Amygdala (tissue), 56 donors: Measurements from ENCODE around the gene THUMPD1.
"Not testable (repeated sequence)": the region's sequence is repeated elsewhere in the genome, so short reads cannot be mapped to it uniquely, and the experiment has no call there.

Experiments used
- DNase-seq, 56 donors: peaks; one replicate each; lab custom pipeline; 2025; lab: John Stamatoyannopoulos, UW

The THUMPD1 gene

DNA sequence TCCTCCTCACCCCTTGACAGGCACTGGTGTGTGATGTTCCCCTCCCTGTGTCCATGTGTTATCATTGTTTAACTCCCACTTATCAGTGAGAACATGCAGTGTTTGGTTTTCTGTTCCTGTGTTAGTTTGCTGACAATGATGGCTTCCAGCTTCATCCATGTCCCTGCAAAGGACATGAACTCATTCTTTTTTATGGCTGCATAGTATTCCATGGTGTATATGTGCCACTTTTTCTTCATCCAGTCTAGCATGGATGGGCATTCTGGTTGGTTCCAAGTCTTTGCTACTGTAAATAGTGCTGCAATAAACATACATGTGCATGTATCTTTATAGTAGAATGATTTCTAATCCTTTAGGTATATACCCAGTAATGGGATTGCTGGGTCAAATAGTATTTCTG is 39.9 kb downstream of the THUMPD1 start:
- not testable (repeated sequence) for DNase-seq

DNA sequence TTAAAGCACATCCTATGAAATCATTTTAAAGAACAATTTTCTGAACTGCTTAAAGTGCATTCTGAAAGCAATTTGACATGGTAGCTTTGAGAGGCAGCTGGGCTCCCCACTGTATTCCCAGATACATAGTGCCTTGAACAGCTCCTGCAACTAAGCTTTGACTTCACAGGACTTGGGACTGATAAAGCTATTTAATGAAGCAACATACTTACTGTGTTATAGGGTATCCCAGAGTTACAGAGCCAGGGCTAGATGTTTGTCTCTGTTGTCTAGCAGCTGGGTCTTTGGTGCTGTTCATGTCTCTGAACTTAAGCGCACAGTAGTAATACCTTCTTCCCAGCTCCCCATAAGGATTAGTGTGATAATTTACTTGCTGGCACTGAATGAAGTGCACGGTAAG is 45.0 kb downstream of the THUMPD1 start:
- no peak for DNase-seq

DNA sequence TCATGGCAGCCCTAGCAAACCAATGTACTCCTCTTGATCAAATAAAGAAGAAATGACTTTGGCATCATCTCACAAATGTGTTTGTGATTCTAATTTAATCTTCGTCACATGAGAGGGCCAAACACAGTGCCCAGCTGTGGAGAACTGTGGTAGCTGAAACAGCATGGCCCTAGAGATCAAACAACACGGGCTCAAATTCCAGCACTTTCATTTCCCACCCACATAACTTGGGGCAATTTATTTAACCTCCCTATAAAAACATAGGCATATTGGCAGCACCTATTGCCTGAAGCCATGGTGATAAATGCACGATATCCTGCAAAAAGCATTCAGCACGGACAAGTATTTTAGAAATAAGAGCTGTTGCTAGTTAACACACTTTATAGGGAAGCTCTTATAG is 46.6 kb downstream of the THUMPD1 start:
- DNase-seq, result no peak

DNA sequence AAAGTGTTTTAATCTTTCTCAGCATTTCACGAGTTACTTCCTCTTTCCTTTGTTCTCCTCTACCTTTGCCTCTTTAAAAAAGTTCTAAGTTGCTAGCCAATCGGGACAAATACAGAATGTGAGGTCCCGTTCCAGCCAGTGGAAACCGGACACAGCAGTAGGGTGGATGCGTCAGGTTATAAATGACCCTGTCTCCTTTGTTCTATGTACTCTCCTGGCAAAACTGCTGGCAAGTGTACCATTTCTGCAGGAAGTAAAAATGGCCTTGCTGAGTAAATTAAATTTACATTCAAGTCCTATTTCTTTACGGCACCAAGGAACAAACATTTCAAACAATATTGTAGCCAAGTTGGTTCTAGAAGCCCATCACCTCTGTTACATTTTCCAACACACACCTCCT is 47.5 kb downstream of the THUMPD1 start:
- not testable (repeated sequence) for DNase-seq

DNA sequence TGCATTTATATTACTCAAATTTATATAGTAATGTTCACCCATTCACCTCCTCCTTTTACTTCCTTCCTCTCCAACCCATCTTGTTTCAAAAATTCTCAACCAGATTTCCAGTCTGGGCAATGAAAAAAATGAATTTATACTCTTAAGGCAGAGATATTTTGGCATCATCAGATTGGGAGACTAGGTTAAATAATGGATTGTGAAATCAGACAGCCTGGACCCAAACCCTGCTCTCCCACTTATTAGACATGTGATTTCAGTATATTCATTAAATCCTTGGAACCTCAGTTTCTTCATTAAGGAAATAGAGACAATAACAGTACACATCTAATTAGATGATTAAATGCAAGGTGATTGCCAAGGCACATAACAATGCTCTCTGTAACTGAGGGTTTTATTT is 52.0 kb downstream of the THUMPD1 start:
- DNase-seq, result no peak

DNA sequence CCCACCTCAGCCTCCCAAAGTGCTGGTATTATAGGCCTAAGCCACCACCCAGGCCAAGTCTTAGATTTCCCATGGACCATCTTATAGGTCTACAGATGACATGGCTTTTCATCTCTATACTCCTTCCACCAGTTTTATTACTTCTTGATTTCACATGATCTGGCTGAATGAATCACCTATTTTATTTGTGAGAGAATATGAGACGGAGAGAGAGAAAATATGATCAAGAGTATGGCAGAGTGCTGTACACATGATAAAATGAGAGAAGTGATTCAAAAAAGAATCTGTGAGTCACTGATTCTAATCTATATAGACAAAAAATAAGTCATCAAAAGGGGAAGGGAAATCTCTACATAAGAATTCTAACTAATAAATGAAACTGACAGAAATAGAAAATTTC is 57.8 kb downstream of the THUMPD1 start:
- DNase-seq, result no peak
